HCT116 (cell line): ENCODE results near the gene TXN. TPM values are rescaled to one million over a fixed set of nuclear protein-coding genes. Genes with fewer than 3 reads are reported as not detected.

ENCODE experiments used
- ATAC-seq: fragments of 200-7000 bp; cut with Tn5 transposase; 2 replicates; pipeline ENCODE4 v1.9.1; 2020; ENCODE audit warnings: mild to moderate bottlenecking, moderate library complexity
- BruUV-seq: library from RNA; stranded (reverse); fragments of 400-500 nt; replicated peaks from 2 replicates; lab custom pipeline; 2021; lab: Mats Ljungman, UMichigan
- CTCF ChIA-PET: fragments of 300-600 bp; sonication (Branson Sonifier 250); formaldehyde crosslinking; loops from one replicate; lab custom pipeline; 2021; ENCODE audit warnings: antibody characterized with exemption; lab: Charles Lee
- POLR2A ChIA-PET: fragments of 300-600, 350-600 bp; sonication (Branson Sonifier 250); formaldehyde crosslinking; loops from one replicate; lab custom pipeline; 2021; ENCODE audit warnings: antibody characterized with exemption; lab: Charles Lee
- RAD21 ChIA-PET, 2 experiments: fragments of 300-600 bp; sonication (Branson Sonifier 250); formaldehyde crosslinking; loops; one replicate each; lab custom pipeline; 2023; ENCODE audit warnings: low total read pairs in 2 of 2; ENCODE audit not compliant: uncharacterized antibody in 2 of 2, unreplicated experiment in 2 of 2, low non-redundant PET in 1 of 2; lab: Charles Lee
- DNase-seq: peaks from one replicate; pipeline ENCODE4 v3.0.0-alpha.2; 2010; ENCODE audit warnings: low read depth, low spot score
- H2AFZ ChIP-seq: fragments of 200-600 bp; shearing (Covaris generic), sonication (generic); 2 replicates; pipeline ENCODE4 v1.6.1; 2017; ENCODE audit warnings: low read depth, mixed run types, mixed read lengths, antibody characterized with exemption, low read length; ENCODE audit not compliant: poor library complexity, severe bottlenecking
- H3K27ac ChIP-seq: 2 replicates; pipeline ENCODE4 v1.5.1; 2012; ENCODE audit warnings: low read depth, low read length
- H3K27me3 ChIP-seq: fragments of 200-600 bp; sonication (generic); 2 replicates; pipeline ENCODE4 v1.6.1; 2016; ENCODE audit warnings: mixed run types, low read length, mixed read lengths; ENCODE audit not compliant: insufficient read depth
- H3K36me3 ChIP-seq, 2 experiments: fragments of 200-500 bp in 1 of 2; fragments of 200-600 bp in 1 of 2; sonication (Bioruptor generic) in 1 of 2; sonication (generic) in 1 of 2; 2 replicates each; pipeline versions ENCODE4 v1.5.1 to v1.6.1; 2014 to 2016; ENCODE audit warnings: low read length in 2 of 2, inconsistent platforms in 1 of 2, mixed read lengths in 1 of 2, mixed run types in 1 of 2; ENCODE audit not compliant: insufficient read depth in 2 of 2, control insufficient read depth in 1 of 2
- H3K4me1 ChIP-seq, 2 experiments: fragments of 200-600 bp in 1 of 2; sonication (generic) in 1 of 2; 2 replicates each; pipeline versions ENCODE4 v1.5.1 to v1.6.1; 2012 to 2017; ENCODE audit warnings: low read length in 2 of 2, inconsistent platforms in 1 of 2, mild to moderate bottlenecking in 1 of 2, mixed read lengths in 1 of 2, mixed run types in 1 of 2, moderate library complexity in 1 of 2; ENCODE audit not compliant: insufficient read depth in 2 of 2, control insufficient read depth in 1 of 2
- H3K4me2 ChIP-seq: fragments of 200-600 bp; sonication (generic); 2 replicates; pipeline ENCODE4 v1.6.1; 2017; ENCODE audit warnings: mixed run types, low read length, mixed read lengths
- H3K4me3 ChIP-seq, 2 experiments: fragments of 200-600 bp in 1 of 2; sonication (generic) in 1 of 2; replicated peaks in 1 of 2; 2 replicates each; pipeline ENCODE4 v1.5.1; 2011 to 2016; ENCODE audit warnings: low read length in 2 of 2, control low read depth in 1 of 2, low read depth in 1 of 2, mild to moderate bottlenecking in 1 of 2, mixed read lengths in 1 of 2, mixed run types in 1 of 2
- H3K79me2 ChIP-seq: fragments of 200-600 bp; sonication (generic); 2 replicates; pipeline ENCODE4 v1.6.1; 2017; ENCODE audit warnings: mild to moderate bottlenecking, mixed run types, low read length, moderate library complexity, mixed read lengths; ENCODE audit not compliant: insufficient read depth
- H3K9ac ChIP-seq: fragments of 200-600 bp; sonication (generic); 2 replicates; pipeline ENCODE4 v1.6.1; 2016; ENCODE audit warnings: low read length, mixed read lengths
- H3K9me2 ChIP-seq: fragments of 200-600 bp; sonication (generic), shearing (Covaris generic); 2 replicates; pipeline ENCODE4 v1.6.1; 2017; ENCODE audit warnings: mixed run types, mild to moderate bottlenecking, moderate library complexity; ENCODE audit not compliant: insufficient read depth
- H3K9me3 ChIP-seq, 2 experiments: fragments of 200-500 bp in 1 of 2; fragments of 200-600 bp in 1 of 2; sonication (Bioruptor generic) in 1 of 2; sonication (generic) in 1 of 2; 2 replicates each; pipeline ENCODE4 v1.6.1; 2014 to 2017; ENCODE audit warnings: low read length in 2 of 2, mixed read lengths in 2 of 2, inconsistent platforms in 1 of 2, low read depth in 1 of 2, mild to moderate bottlenecking in 1 of 2, mixed run types in 1 of 2, moderate library complexity in 1 of 2; ENCODE audit not compliant: control insufficient read depth in 1 of 2, insufficient read depth in 1 of 2
- H4K20me1 ChIP-seq: fragments of 200-600 bp; sonication (generic), shearing (Covaris generic); 2 replicates; pipeline ENCODE4 v1.6.1; 2017; ENCODE audit warnings: mixed run types, mild to moderate bottlenecking, moderate library complexity; ENCODE audit not compliant: insufficient read depth
- CEBPB ChIP-seq: IDR thresholded peaks from 2 replicates; pipeline ENCODE4 v1.6.1; 2012; ENCODE audit warnings: low read depth
- EGR1 ChIP-seq: IDR thresholded peaks from 2 replicates; pipeline ENCODE4 v1.6.1; 2012; ENCODE audit warnings: low read depth
- EZH2 ChIP-seq: fragments of 200-600 bp; sonication (generic); IDR thresholded peaks from 2 replicates; pipeline ENCODE4 v1.6.1; 2017; ENCODE audit warnings: antibody characterized with exemption, mixed run types
- EZH2phosphoT487 ChIP-seq: fragments of 200-600 bp; IDR thresholded peaks from 2 replicates; pipeline ENCODE4 v1.6.1; 2018; ENCODE audit warnings: antibody characterized with exemption, borderline replicate concordance
- JUND ChIP-seq: IDR thresholded peaks from 2 replicates; pipeline ENCODE4 v1.6.1; 2012
- MAX ChIP-seq: IDR thresholded peaks from 2 replicates; pipeline ENCODE4 v1.6.1; 2012
- POLR2AphosphoS5 ChIP-seq: IDR thresholded peaks from 2 replicates; pipeline ENCODE4 v1.6.1; 2011; ENCODE audit warnings: mild to moderate bottlenecking, low read depth, low read length, moderate library complexity
- RAD21 ChIP-seq: IDR thresholded peaks from 2 replicates; pipeline ENCODE4 v1.6.1; 2012; ENCODE audit warnings: low read depth, mild to moderate bottlenecking
- SP1 ChIP-seq: IDR thresholded peaks from 2 replicates; pipeline ENCODE4 v1.6.1; 2012; ENCODE audit warnings: low read depth
- SRF ChIP-seq: IDR thresholded peaks from 2 replicates; pipeline ENCODE4 v1.6.1; 2012; ENCODE audit warnings: low read depth
- ZNF274 ChIP-seq: fragments of 200-500 bp; sonication (Bioruptor generic); IDR thresholded peaks from 2 replicates; pipeline ENCODE4 v1.6.1; 2014; ENCODE audit warnings: mild to moderate bottlenecking, low read depth, low read length, inconsistent platforms
- intact Hi-C: fragments of 100-400 bp; cut with micrococcal nuclease; formaldehyde crosslinking; loops from 2 replicates; pipeline ENCODE4 v1.10.0; 2022
- total RNA-seq: library from RNA; stranded (reverse); gene quantifications from one replicate; pipeline ENCODE4 v1.2.1, GENCODE V29; 2021; ENCODE audit not compliant: unreplicated experiment
- TF ChIP-seq, protein P1 (sequence below): IDR thresholded peaks from 2 replicates; pipeline ENCODE4 v1.6.1; 2011; ENCODE audit warnings: mild to moderate bottlenecking, low read length, moderate library complexity; ENCODE audit not compliant: insufficient replicate concordance; ENCODE audit errors: extremely low read depth

The TXN gene
- total RNA-seq, 1 experiment from 2014 or later: 421 TPM

GRCh38 chr9:110288503-110288902, 32.2 kb upstream of the TXN start:
- no peak for ATAC-seq

DNA sequence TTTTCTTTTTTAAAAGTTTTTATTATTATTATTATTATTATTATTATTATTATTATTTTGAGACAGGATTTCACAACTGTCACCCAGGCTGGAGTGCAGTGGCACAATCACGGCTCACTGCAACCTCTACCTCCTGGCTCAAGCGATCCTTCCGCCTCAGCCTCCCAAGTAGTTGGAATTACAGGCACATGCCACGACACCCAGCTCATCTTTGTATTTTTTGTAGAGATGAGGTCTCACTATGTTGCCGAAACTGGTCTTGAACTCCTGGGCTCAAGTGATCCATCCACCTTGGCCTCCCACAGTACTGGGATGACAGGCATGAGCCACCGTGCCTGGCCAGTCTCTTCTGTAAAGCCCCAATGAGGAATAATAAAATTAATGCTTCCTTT, 31.0 kb upstream of the TXN start:
- Histone ChIP-seq H3K36me3 (no peaks in the 10 kb centered on the region), H3K4me1 (peaks cover 10 to 24% of the 10 kb centered on the region in 2 experiments), H3K4me3 (no peak overlapping the region), H4K20me1 (no peaks in the 10 kb centered on the region), H3K4me2 (no peak overlapping the region), H2AFZ (no peak overlapping the region), H3K9ac (no peak overlapping the region), H3K9me3 (no peaks in the 10 kb centered on the region), H3K27me3 (no peaks in the 10 kb centered on the region), H3K79me2 (no peaks in the 10 kb centered on the region), H3K27ac (no peak overlapping the region), H3K9me2 (no peaks in the 10 kb centered on the region)
- TF ChIP-seq JUND (no peak), EZH2 (no peak), MAX (no peak), SP1 (no peak), SRF (no peak), RAD21 (no peak), EZH2phosphoT487 (no peak), POLR2AphosphoS5 (no peak), EGR1 (no peak), CEBPB (no peak)
- ATAC-seq: no peak
- RAD21 ChIA-PET: no interaction called here
- CTCF ChIA-PET: no interaction called here
- BruUV-seq: no TSS peak
- POLR2A ChIA-PET: no interaction called here
- intact Hi-C loops: no loop called here
- DNase-seq: no peak

More at GRCh38 chr9:110288503-110288902, 32.2 kb upstream of the TXN start:
- DNase-seq: no peak
- no peaks in the 10 kb centered on the region for H3K9me2 ChIP-seq
- ChIA-PET CTCF (no interaction called here), POLR2A (no interaction called here), RAD21 (no interaction called here)
- no peak overlapping the region for H3K4me3 ChIP-seq
- H3K27ac ChIP-seq: no peak overlapping the region
- H3K27me3 ChIP-seq: no peaks in the 10 kb centered on the region
- H3K9ac ChIP-seq: no peak overlapping the region
- intact Hi-C loops: no loop called here
- H3K4me1 ChIP-seq: peaks cover under 1 to 14% of the 10 kb centered on the region in 2 experiments
- H3K36me3 ChIP-seq: no peaks in the 10 kb centered on the region
- no peaks in the 10 kb centered on the region for H3K9me3 ChIP-seq
- H4K20me1 ChIP-seq: no peaks in the 10 kb centered on the region
- TF ChIP-seq, protein P1, sequence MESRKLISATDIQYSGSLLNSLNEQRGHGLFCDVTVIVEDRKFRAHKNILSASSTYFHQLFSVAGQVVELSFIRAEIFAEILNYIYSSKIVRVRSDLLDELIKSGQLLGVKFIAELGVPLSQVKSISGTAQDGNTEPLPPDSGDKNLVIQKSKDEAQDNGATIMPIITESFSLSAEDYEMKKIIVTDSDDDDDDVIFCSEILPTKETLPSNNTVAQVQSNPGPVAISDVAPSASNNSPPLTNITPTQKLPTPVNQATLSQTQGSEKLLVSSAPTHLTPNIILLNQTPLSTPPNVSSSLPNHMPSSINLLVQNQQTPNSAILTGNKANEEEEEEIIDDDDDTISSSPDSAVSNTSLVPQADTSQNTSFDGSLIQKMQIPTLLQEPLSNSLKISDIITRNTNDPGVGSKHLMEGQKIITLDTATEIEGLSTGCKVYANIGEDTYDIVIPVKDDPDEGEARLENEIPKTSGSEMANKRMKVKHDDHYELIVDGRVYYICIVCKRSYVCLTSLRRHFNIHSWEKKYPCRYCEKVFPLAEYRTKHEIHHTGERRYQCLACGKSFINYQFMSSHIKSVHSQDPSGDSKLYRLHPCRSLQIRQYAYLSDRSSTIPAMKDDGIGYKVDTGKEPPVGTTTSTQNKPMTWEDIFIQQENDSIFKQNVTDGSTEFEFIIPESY: no peak
- TF ChIP-seq EZH2phosphoT487 (no peak), ZNF274 (no peak), EZH2 (no peak)
- BruUV-seq: no TSS peak
- no peaks in the 10 kb centered on the region for H3K79me2 ChIP-seq
- H2AFZ ChIP-seq: no peak overlapping the region
- H3K4me2 ChIP-seq: no peak overlapping the region
